NT2/D1 (cell line): Measurements from ENCODE around the gene MRLN.

Experiments used
- DNase-seq: peaks from one replicate; pipeline ENCODE4 v3.0.0-alpha.2; 2011; ENCODE audit warnings: low read depth, low spot score
- H3K27me3 ChIP-seq: 2 replicates; pipeline ENCODE4 v1.6.0; 2011; ENCODE audit warnings: mild to moderate bottlenecking; ENCODE audit not compliant: insufficient read length, insufficient read depth
- H3K36me3 ChIP-seq: 2 replicates; pipeline ENCODE4 v1.6.1; 2011; ENCODE audit warnings: mild to moderate bottlenecking, low read length, mixed read lengths; ENCODE audit not compliant: insufficient read depth, insufficient read length
- H3K4me1 ChIP-seq: 2 replicates; pipeline ENCODE4 v1.5.1; 2011; ENCODE audit not compliant: insufficient read depth, insufficient read length
- H3K4me3 ChIP-seq: 2 replicates; pipeline ENCODE4 v1.5.1; 2011; ENCODE audit warnings: low read depth; ENCODE audit not compliant: insufficient read length
- H3K9ac ChIP-seq: 2 replicates; pipeline ENCODE4 v1.6.0; 2011; ENCODE audit warnings: low read depth; ENCODE audit not compliant: insufficient read length
- H3K9me3 ChIP-seq: 2 replicates; pipeline ENCODE4 v1.5.1; 2011; ENCODE audit warnings: mild to moderate bottlenecking, low read length; ENCODE audit not compliant: insufficient read depth
- SUZ12 ChIP-seq: IDR thresholded peaks from 2 replicates; pipeline ENCODE4 v1.6.1; 2011; ENCODE audit not compliant: insufficient read length, insufficient read depth; ENCODE audit errors: extremely low read depth
- YY1 ChIP-seq: IDR thresholded peaks from 2 replicates; pipeline ENCODE4 v1.6.1; 2011; ENCODE audit not compliant: insufficient read length, insufficient read depth
- ZNF274 ChIP-seq: IDR thresholded peaks from 2 replicates; pipeline ENCODE4 v1.6.1; 2011; ENCODE audit warnings: mild to moderate bottlenecking, low read depth, low read length

The MRLN gene

GRCh38 chr10:59708816-59709394 lies 44.4 kb downstream of the MRLN start:
- peaks cover 21% of the 10 kb centered on the region for H3K27me3 ChIP-seq
- H3K36me3 ChIP-seq: no peaks in the 10 kb centered on the region
- DNase-seq: no peak
- peak overlapping the region; percentile 72 for H3K9ac ChIP-seq
- no peak for TF ChIP-seq YY1
- TF ChIP-seq SUZ12: no peak
- TF ChIP-seq ZNF274: no peak
- no peaks in the 10 kb centered on the region for H3K9me3 ChIP-seq
- H3K4me1 ChIP-seq: no peaks in the 10 kb centered on the region
- H3K4me3 ChIP-seq: peak overlapping the region; percentile 57

- Histone ChIP-seq H3K4me1 (no peaks in the 10 kb centered on the region), H3K9ac (no peak overlapping the region), H3K36me3 (no peaks in the 10 kb centered on the region), H3K4me3 (no peak overlapping the region), H3K27me3 (peaks cover 21% of the 10 kb centered on the region), H3K9me3 (no peaks in the 10 kb centered on the region)
- DNase-seq: no peak
- TF ChIP-seq ZNF274 (no peak), YY1 (no peak), SUZ12 (no peak)
Observed at GRCh38 chr10:59706851-59707797, 46.1 kb downstream of the MRLN start.

- no peak overlapping the region for H3K4me3 ChIP-seq
- no peaks in the 10 kb centered on the region for H3K4me1 ChIP-seq
- no peak for TF ChIP-seq SUZ12
- no peak overlapping the region for H3K9ac ChIP-seq
- peaks cover 20% of the 10 kb centered on the region for H3K27me3 ChIP-seq
- DNase-seq: no peak
- no peaks in the 10 kb centered on the region for H3K9me3 ChIP-seq
- peaks cover 3% of the 10 kb centered on the region for H3K36me3 ChIP-seq
Observed at GRCh38 chr10:59705931-59706330, 47.3 kb downstream of the MRLN start.

- Histone ChIP-seq H3K27me3 (peaks cover 8% of the 10 kb centered on the region), H3K4me3 (no peak overlapping the region), H3K36me3 (peaks cover 3% of the 10 kb centered on the region), H3K9ac (no peak overlapping the region), H3K9me3 (no peaks in the 10 kb centered on the region), H3K4me1 (no peaks in the 10 kb centered on the region)
- TF ChIP-seq SUZ12 (no peak), ZNF274 (no peak), YY1 (no peak)
- no peak for DNase-seq
Observed at GRCh38 chr10:59704630-59705029, 48.6 kb downstream of the MRLN start.

GRCh38 chr10:59702347-59702746 lies 50.9 kb downstream of the MRLN start:
- no peak overlapping the region for H3K4me3 ChIP-seq
- no peaks in the 10 kb centered on the region for H3K9me3 ChIP-seq
- H3K4me1 ChIP-seq: no peaks in the 10 kb centered on the region
- TF ChIP-seq SUZ12 (no peak), ZNF274 (no peak), YY1 (no peak)
- H3K27me3 ChIP-seq: no peaks in the 10 kb centered on the region
- peaks cover 3% of the 10 kb centered on the region for H3K36me3 ChIP-seq
- no peak overlapping the region for H3K9ac ChIP-seq
- DNase-seq: no peak

- no peak overlapping the region for H3K9ac ChIP-seq
- no peak for DNase-seq
- no peaks in the 10 kb centered on the region for H3K4me1 ChIP-seq
- H3K9me3 ChIP-seq: no peaks in the 10 kb centered on the region
- TF ChIP-seq SUZ12 (no peak), ZNF274 (no peak), YY1 (no peak)
- peaks cover 3% of the 10 kb centered on the region for H3K36me3 ChIP-seq
- H3K4me3 ChIP-seq: no peak overlapping the region
- H3K27me3 ChIP-seq: no peaks in the 10 kb centered on the region
Observed at GRCh38 chr10:59700709-59701108, 52.5 kb downstream of the MRLN start.

GRCh38 chr10:59698326-59698725 lies 54.9 kb downstream of the MRLN start:
- H3K4me1 ChIP-seq: no peaks in the 10 kb centered on the region
- TF ChIP-seq ZNF274 (no peak), YY1 (no peak), SUZ12 (no peak)
- no peak for DNase-seq
- H3K36me3 ChIP-seq: peaks cover 3% of the 10 kb centered on the region
- H3K4me3 ChIP-seq: no peak overlapping the region
- H3K9ac ChIP-seq: no peak overlapping the region
- no peaks in the 10 kb centered on the region for H3K27me3 ChIP-seq
- H3K9me3 ChIP-seq: no peaks in the 10 kb centered on the region
